GM06990 (cell line): ENCODE results near the gene ACOT13.

Experiments
- DNase-seq: peaks from one replicate; pipeline ENCODE4 v3.0.0-alpha.2; 2011; ENCODE audit not compliant: insufficient read length; ENCODE audit errors: extremely low read depth
- H3K27me3 ChIP-seq: replicated peaks from 2 replicates; pipeline ENCODE4 v1.6.0; 2011; ENCODE audit warnings: low read length; ENCODE audit not compliant: control insufficient read depth, insufficient read depth
- H3K36me3 ChIP-seq: 2 replicates; pipeline ENCODE4 v1.5.1; 2011; ENCODE audit warnings: low read length; ENCODE audit not compliant: control insufficient read depth, insufficient read depth
- H3K4me3 ChIP-seq: replicated peaks from 2 replicates; pipeline ENCODE4 v1.5.1; 2011; ENCODE audit warnings: low read depth, mild to moderate bottlenecking, control low read depth, low read length
- TF ChIP-seq, protein P1 (sequence below): IDR thresholded peaks from 2 replicates; pipeline ENCODE4 v1.5.1; 2011; ENCODE audit warnings: low read length, control low read depth, mild to moderate bottlenecking, inconsistent platforms; ENCODE audit not compliant: insufficient read depth, poor library complexity, severe bottlenecking

Gene ACOT13

DNA sequence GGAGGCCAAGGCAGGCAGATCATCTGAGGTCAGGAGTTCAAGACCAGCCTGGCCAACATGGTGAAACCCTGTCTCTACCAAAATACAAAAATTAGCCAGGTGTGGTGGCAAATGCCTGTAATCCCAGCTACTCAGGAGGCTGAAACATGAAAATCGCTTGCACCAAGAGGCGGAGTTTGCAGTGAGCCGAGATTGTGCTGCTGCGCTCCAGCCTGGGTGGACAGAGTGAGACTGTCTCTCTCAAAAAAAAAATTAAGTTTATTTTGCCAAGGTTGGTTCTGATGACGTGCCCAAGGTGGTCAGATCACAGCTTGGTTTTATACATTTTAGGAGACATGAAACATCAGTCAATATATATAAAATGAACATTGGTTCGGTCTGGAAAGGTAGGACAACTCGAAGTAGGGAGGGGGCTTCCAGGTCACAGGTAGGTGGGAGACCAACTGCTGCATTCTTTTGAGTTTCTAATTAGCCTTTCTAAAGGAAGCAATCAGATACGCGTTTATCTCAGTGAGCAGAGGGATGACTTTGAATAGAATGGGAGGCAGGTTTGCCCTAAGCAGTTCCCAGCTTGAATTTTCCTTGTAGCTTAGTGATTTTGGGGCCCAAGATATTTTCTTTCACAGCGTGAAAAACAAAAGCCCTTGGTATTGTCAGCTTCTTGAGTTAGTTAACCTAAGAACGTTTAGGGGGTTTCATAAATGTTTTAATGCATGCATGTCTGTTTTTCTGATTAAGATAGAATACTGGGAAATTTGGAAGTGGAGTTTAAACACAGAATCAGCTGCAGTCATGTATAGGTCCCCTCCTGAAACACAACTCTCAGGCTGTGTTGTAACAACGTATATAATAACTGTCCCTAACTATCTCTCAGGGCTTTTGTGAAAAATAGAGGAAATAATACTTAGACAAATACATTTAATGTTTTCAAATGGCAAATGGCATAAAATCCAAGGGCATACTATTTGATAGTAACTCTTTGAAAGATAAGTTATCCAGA, 16.7 kb downstream of the ACOT13 start:
- no peak for DNase-seq
- Histone ChIP-seq H3K27me3 (no peaks in the 10 kb centered on the region), H3K36me3 (no peaks in the 10 kb centered on the region), H3K4me3 (no peak overlapping the region)
- TF ChIP-seq, protein P1, sequence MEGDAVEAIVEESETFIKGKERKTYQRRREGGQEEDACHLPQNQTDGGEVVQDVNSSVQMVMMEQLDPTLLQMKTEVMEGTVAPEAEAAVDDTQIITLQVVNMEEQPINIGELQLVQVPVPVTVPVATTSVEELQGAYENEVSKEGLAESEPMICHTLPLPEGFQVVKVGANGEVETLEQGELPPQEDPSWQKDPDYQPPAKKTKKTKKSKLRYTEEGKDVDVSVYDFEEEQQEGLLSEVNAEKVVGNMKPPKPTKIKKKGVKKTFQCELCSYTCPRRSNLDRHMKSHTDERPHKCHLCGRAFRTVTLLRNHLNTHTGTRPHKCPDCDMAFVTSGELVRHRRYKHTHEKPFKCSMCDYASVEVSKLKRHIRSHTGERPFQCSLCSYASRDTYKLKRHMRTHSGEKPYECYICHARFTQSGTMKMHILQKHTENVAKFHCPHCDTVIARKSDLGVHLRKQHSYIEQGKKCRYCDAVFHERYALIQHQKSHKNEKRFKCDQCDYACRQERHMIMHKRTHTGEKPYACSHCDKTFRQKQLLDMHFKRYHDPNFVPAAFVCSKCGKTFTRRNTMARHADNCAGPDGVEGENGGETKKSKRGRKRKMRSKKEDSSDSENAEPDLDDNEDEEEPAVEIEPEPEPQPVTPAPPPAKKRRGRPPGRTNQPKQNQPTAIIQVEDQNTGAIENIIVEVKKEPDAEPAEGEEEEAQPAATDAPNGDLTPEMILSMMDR: no peak

DNA sequence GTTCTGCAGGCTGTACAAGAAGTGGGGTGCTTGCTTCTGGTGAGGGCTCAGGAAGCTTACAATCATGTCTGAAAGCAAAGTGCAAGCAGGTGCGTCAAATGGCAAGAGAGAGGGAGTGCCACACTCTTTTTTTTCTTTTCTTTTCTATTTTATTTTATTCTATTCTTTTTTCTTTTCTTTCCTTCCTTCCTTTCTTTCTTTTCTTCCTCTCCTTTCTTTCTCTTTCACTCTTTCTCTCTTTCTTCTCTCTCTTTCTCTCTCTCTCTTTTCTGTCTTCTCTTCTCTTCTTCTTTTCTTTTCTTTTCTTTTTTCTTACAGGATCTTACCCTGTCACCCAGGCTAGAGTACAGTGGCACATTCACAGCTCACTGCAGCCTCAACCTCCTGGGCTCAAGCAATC, 19.5 kb downstream of the ACOT13 start:
- H3K27me3 ChIP-seq: no peaks in the 10 kb centered on the region
- TF ChIP-seq, protein P1: no peak
- H3K36me3 ChIP-seq: no peaks in the 10 kb centered on the region
- DNase-seq: no peak
- H3K4me3 ChIP-seq: no peak overlapping the region

DNA sequence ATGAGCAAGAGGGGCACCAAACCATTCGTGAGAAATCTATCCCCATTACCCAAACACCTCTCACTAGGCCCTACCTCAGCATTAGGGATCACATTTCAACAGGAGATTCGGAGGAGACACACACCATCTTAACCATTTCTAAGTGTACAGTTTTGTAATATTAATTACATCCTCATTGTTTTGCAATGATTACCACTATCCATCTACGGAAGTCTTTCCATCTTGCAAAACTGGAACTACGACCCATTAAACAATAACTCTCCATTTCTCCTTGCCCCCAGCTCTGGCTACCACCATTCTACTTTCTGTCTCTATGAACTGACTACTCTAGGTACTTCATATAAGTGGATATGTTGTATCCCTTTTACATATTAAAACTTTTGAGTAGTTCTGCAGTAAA, 20.1 kb downstream of the ACOT13 start:
- no peak for DNase-seq

DNA sequence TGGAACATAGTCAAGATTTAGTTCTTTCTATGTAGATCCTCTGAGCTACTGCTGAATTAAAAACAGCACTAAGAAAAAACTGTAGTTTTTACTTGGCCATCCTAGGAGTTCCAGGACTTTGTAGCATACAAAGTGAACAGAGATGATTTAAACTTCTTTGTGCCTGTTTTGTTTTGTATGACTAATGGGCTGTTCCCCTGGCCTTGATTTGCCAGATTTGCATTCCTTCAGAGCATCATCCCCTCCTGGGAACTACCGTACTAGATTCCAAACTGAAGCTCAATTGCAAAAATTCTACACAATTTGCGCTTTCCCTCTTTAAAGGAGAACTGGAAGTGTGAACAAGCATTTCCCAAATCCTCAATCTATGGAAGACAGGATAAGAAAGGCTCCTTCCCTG, 23.1 kb downstream of the ACOT13 start:
- TF ChIP-seq, protein P1: no peak
- Histone ChIP-seq H3K4me3 (no peak overlapping the region), H3K36me3 (no peaks in the 10 kb centered on the region), H3K27me3 (no peaks in the 10 kb centered on the region)
- no peak for DNase-seq

More for the DNA sequence above, 20.1 kb downstream of the ACOT13 start:
- no peaks in the 10 kb centered on the region for H3K27me3 ChIP-seq
- no peak overlapping the region for H3K4me3 ChIP-seq
- TF ChIP-seq, protein P1: no peak
- no peaks in the 10 kb centered on the region for H3K36me3 ChIP-seq

DNA sequence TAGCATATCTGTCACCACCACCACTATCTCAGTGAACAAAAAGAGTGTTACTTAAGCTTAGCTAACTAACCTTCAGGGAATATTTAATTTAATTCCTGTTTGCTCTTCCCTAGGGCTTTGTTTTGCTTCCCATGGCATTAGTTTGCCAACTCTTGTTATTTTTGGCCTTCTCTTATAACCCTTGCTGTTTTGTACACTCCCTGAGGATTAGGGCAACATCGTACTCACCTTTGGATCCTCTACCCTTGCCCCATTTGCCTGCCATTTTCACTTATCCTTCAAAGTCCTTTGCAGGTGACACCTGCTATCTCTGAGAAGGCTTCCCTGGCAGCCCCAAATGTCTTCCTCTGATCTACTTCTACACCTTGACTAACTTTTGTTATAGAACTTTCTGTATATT, 23.7 kb downstream of the ACOT13 start:
- TF ChIP-seq, protein P1: no peak
- DNase-seq: no peak
- no peaks in the 10 kb centered on the region for H3K27me3 ChIP-seq
- no peak overlapping the region for H3K4me3 ChIP-seq
- no peaks in the 10 kb centered on the region for H3K36me3 ChIP-seq
